NCI-H526 treated with DMSO at 0.1 percent for 48 hours (cell line): ENCODE results near the gene CMTM3.
"Not testable (repeated sequence)": the region's sequence is repeated elsewhere in the genome, so short reads cannot be mapped to it uniquely, and the experiment has no call there.

Experiments
- DNase-seq: peaks from one replicate; lab custom pipeline; 2025; lab: John Stamatoyannopoulos, UW

Gene CMTM3

GRCh38 chr16:66585481-66586239, 18.8 kb upstream of the CMTM3 start:
- no peak for DNase-seq

GRCh38 chr16:66587881-66588600, 16.5 kb upstream of the CMTM3 start:
- DNase-seq, result no peak

GRCh38 chr16:66588981-66589713, 15.4 kb upstream of the CMTM3 start:
- no peak for DNase-seq

GRCh38 chr16:66590322-66590721, 14.2 kb upstream of the CMTM3 start:
- no peak for DNase-seq

GRCh38 chr16:66591018-66591417, 13.5 kb upstream of the CMTM3 start:
- DNase-seq, result no peak

- DNase-seq, result no peak
Observed at GRCh38 chr16:66592241-66592640, 12.3 kb upstream of the CMTM3 start.

- no peak for DNase-seq
Observed at GRCh38 chr16:66592814-66593213, 11.7 kb upstream of the CMTM3 start.

- DNase-seq, result no peak
Observed at GRCh38 chr16:66594739-66595138, 9.8 kb upstream of the CMTM3 start.

- not testable (repeated sequence) for DNase-seq
Observed at GRCh38 chr16:66596559-66596958, 7.9 kb upstream of the CMTM3 start.

GRCh38 chr16:66596986-66597848, 7.3 kb upstream of the CMTM3 start:
- no peak for DNase-seq

- DNase-seq, result no peak
Observed at GRCh38 chr16:66598111-66598510, 6.4 kb upstream of the CMTM3 start.

GRCh38 chr16:66599726-66600125, 4.8 kb upstream of the CMTM3 start:
- no peak for DNase-seq

- DNase-seq, result no peak
Observed at GRCh38 chr16:66600477-66600876, 4.0 kb upstream of the CMTM3 start.

- DNase-seq, result no peak
Observed at GRCh38 chr16:66601471-66601870, 3.0 kb upstream of the CMTM3 start.

- peak; percentile 10 for DNase-seq
Observed at GRCh38 chr16:66603537-66604375, 748 bp upstream of the CMTM3 start.

- no peak for DNase-seq
Observed at GRCh38 chr16:66605177-66605978, 874 bp downstream of the CMTM3 start.

- DNase-seq, result no peak
Observed at GRCh38 chr16:66605979-66606751, 1.7 kb downstream of the CMTM3 start.

- peak; percentile 18 for DNase-seq
Observed at GRCh38 chr16:66608241-66609138, 4.0 kb downstream of the CMTM3 start.
